DOHH2 (cell line): Measurements from ENCODE around the gene FCHSD2.

Source experiments
- H3F3A ChIP-seq: fragments of 200-600 bp; sonication (generic), shearing (Covaris generic); 2 replicates; pipeline ENCODE4 v1.6.0; 2016; ENCODE audit warnings: antibody characterized with exemption, mild to moderate bottlenecking; ENCODE audit not compliant: control insufficient read depth, insufficient read depth
- H3K27ac ChIP-seq: fragments of 200-600 bp; sonication (generic); 2 replicates; pipeline ENCODE4 v1.5.1; 2014; ENCODE audit warnings: low read depth, mild to moderate bottlenecking, low read length, moderate library complexity
- H3K27me3 ChIP-seq: fragments of 200-600 bp; sonication (generic); 2 replicates; pipeline ENCODE4 v1.6.1; 2014; ENCODE audit warnings: mild to moderate bottlenecking, low read length, mixed read lengths; ENCODE audit not compliant: control insufficient read depth
- H3K36me3 ChIP-seq: fragments of 200-600 bp; sonication (generic); 2 replicates; pipeline ENCODE4 v1.6.1; 2014; ENCODE audit warnings: mild to moderate bottlenecking, low read length, moderate library complexity, mixed read lengths; ENCODE audit not compliant: control insufficient read depth
- H3K4me1 ChIP-seq: fragments of 200-600 bp; sonication (generic); 2 replicates; pipeline ENCODE4 v1.6.1; 2014; ENCODE audit warnings: mild to moderate bottlenecking, low read length, mixed read lengths; ENCODE audit not compliant: control insufficient read depth
- H3K4me2 ChIP-seq: fragments of 200-600 bp; sonication (generic); 2 replicates; pipeline ENCODE4 v1.6.0; 2014; ENCODE audit warnings: mild to moderate bottlenecking, low read length, moderate library complexity
- H3K4me3 ChIP-seq: fragments of 200-600 bp; sonication (generic); 2 replicates; pipeline ENCODE4 v1.5.1; 2014; ENCODE audit warnings: mild to moderate bottlenecking, low read length, mixed read lengths
- H3K79me2 ChIP-seq: fragments of 200-600 bp; sonication (generic); 2 replicates; pipeline ENCODE4 v1.6.1; 2014; ENCODE audit warnings: mild to moderate bottlenecking, low read length, mixed read lengths; ENCODE audit not compliant: control insufficient read depth
- H3K9me2 ChIP-seq: fragments of 200-600 bp; sonication (generic); replicated peaks from 2 replicates; pipeline ENCODE4 v1.6.1; 2014; ENCODE audit warnings: mild to moderate bottlenecking, low read length, mixed read lengths; ENCODE audit not compliant: control insufficient read depth
- H3K9me3 ChIP-seq: fragments of 200-600 bp; sonication (generic); 2 replicates; pipeline ENCODE4 v1.6.1; 2014; ENCODE audit warnings: antibody characterized with exemption, low read length, mixed read lengths; ENCODE audit not compliant: control insufficient read depth, insufficient read depth
- H4K20me1 ChIP-seq: fragments of 200-600 bp; sonication (generic); 2 replicates; pipeline ENCODE4 v1.6.0; 2014; ENCODE audit warnings: low read depth, mild to moderate bottlenecking, antibody characterized with exemption, low read length, moderate library complexity; ENCODE audit not compliant: control insufficient read depth, insufficient read depth
- EZH2phosphoT487 ChIP-seq: fragments of 200-600 bp; sonication (generic); IDR thresholded peaks from 2 replicates; pipeline ENCODE4 v1.6.1; 2017; ENCODE audit warnings: borderline replicate concordance, mild to moderate bottlenecking, antibody characterized with exemption, low read length, moderate library complexity, mixed read lengths
- TF ChIP-seq, protein P1 (sequence below): fragments of 200-600 bp; sonication (generic); IDR thresholded peaks from one replicate; pipeline ENCODE4 v1.5.1; 2014; ENCODE audit warnings: antibody characterized with exemption, mild to moderate bottlenecking, low read depth, low read length; ENCODE audit not compliant: poor library complexity, severe bottlenecking

Gene FCHSD2

DNA sequence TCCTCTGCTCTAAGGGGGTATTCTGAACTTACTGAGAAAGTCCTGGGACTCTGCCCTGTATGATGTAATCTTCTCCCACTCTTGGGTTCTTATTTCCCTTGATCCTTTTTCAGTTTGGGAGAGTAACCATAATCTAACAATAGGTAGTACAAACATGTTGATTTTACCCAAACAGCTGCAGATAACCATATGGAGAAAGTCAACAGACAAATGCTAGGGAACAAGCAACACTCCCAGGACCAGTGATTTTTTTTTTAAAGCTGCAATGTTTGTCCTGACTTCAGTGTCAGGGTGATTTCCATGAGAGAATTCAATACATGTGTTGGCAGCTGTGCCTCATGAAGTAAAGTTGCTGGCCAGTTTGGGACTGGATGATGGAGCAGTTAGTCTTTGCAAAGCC, 156.5 kb downstream of the FCHSD2 start:
- H3K79me2 ChIP-seq, result peaks cover 31% of the 10 kb centered on the region
- H3K9me2 ChIP-seq, result no peaks in the 10 kb centered on the region
- no peaks in the 10 kb centered on the region for H3K4me1 ChIP-seq
- H3K4me3 ChIP-seq, result no peak overlapping the region
- H4K20me1 ChIP-seq, result no peaks in the 10 kb centered on the region
- H3K27me3 ChIP-seq, result no peaks in the 10 kb centered on the region
- H3K27ac ChIP-seq, result no peak overlapping the region
- TF ChIP-seq EZH2phosphoT487, result no peak
- TF ChIP-seq, protein P1, sequence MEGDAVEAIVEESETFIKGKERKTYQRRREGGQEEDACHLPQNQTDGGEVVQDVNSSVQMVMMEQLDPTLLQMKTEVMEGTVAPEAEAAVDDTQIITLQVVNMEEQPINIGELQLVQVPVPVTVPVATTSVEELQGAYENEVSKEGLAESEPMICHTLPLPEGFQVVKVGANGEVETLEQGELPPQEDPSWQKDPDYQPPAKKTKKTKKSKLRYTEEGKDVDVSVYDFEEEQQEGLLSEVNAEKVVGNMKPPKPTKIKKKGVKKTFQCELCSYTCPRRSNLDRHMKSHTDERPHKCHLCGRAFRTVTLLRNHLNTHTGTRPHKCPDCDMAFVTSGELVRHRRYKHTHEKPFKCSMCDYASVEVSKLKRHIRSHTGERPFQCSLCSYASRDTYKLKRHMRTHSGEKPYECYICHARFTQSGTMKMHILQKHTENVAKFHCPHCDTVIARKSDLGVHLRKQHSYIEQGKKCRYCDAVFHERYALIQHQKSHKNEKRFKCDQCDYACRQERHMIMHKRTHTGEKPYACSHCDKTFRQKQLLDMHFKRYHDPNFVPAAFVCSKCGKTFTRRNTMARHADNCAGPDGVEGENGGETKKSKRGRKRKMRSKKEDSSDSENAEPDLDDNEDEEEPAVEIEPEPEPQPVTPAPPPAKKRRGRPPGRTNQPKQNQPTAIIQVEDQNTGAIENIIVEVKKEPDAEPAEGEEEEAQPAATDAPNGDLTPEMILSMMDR, result no peak
- H3K9me3 ChIP-seq, result no peaks in the 10 kb centered on the region
- H3F3A ChIP-seq, result peaks cover 14% of the 10 kb centered on the region
- H3K4me2 ChIP-seq, result no peak overlapping the region
- H3K36me3 ChIP-seq, result peaks cover 84% of the 10 kb centered on the region

DNA sequence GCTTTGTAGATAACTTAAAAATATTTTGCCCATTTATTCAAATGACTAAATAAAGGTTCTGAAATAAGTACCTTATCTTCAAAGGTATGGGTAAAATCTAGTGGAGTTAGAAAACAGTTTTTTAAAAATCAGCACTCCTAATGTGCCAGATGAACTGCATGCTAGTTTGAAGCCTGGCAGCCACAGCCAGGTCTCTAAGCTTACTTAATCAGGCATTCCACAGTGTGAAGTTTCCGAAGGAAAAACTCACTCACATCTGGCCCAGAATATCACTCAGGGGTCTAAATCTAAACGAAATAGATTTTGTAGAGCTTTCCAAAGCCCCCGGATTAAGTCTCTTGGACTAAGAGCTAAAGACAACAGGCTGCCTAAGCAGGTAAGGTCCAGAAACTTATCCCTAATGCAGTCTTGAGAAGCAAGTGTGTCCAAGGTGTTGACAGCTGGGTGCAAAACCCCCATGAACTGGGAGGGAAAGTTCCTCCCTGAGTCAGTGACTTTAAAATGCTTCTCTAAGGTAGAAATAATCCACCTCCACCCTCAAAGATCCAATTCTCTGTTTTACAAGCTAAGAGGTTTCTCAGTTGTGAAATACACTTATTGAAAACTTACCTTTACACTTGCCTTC, 157.6 kb downstream of the FCHSD2 start:
- no peak overlapping the region for H3K27ac ChIP-seq
- no peak overlapping the region for H3K4me3 ChIP-seq
- H3K9me2 ChIP-seq, result no peaks in the 10 kb centered on the region
- no peak overlapping the region for H3K4me2 ChIP-seq
- H3K27me3 ChIP-seq, result no peaks in the 10 kb centered on the region
- H3K9me3 ChIP-seq, result no peaks in the 10 kb centered on the region
- peaks cover 14% of the 10 kb centered on the region for H3F3A ChIP-seq
- peaks cover 85% of the 10 kb centered on the region for H3K36me3 ChIP-seq
- no peaks in the 10 kb centered on the region for H3K4me1 ChIP-seq
- no peaks in the 10 kb centered on the region for H4K20me1 ChIP-seq
- no peak for TF ChIP-seq EZH2phosphoT487
- TF ChIP-seq, protein P1, result no peak
- H3K79me2 ChIP-seq, result peaks cover 28% of the 10 kb centered on the region

DNA sequence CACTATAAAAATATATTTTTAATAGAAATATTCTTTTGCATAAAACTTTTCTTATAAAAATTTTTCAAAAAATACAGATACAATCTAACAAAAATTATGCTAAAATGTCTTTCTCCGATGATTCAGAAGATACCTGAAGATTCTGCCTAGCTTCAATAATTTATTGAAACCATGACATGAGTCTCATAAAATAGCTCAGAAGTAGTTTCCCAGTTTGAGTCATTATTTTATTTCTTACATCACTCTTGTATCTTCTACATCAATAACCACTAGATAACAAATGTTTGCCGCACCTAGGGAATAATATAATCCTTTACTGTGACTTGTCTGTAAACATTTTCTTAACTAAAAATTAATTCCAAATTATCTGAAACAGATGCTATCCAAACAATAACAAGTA, 158.6 kb downstream of the FCHSD2 start:
- Histone ChIP-seq H3K4me3 (no peak overlapping the region), H3K9me2 (no peaks in the 10 kb centered on the region), H3K9me3 (no peaks in the 10 kb centered on the region), H3K4me1 (no peaks in the 10 kb centered on the region), H3K36me3 (peaks cover 85% of the 10 kb centered on the region), H3K4me2 (no peak overlapping the region), H3F3A (peaks cover 14% of the 10 kb centered on the region), H4K20me1 (no peaks in the 10 kb centered on the region), H3K27me3 (no peaks in the 10 kb centered on the region), H3K79me2 (peaks cover 27% of the 10 kb centered on the region), H3K27ac (no peak overlapping the region)
- TF ChIP-seq EZH2phosphoT487, result no peak
- TF ChIP-seq, protein P1, result no peak
